Ovary (tissue), 3 donors: ENCODE results near the gene TTC31.

Experiments
- POLR2A ChIP-seq: fragments of 450-650 bp; IDR thresholded peaks from one replicate; pipeline ENCODE4 v1.6.1; 2017; ENCODE audit warnings: antibody characterized with exemption, mild to moderate bottlenecking, moderate library complexity
- TF ChIP-seq, protein P1 (sequence below), 3 donors: fragments of 450-650 bp in 2 of 3; fragments of 200-600 bp in 1 of 3; IDR thresholded peaks; one replicate each; pipeline versions ENCODE4 v1.5.1 to v1.8.0; 2016 to 2022; ENCODE audit warnings: antibody characterized with exemption in 3 of 3, mild to moderate bottlenecking in 1 of 3
- donor health status: DM: no; HTN: no; CAD: no.

DNA sequence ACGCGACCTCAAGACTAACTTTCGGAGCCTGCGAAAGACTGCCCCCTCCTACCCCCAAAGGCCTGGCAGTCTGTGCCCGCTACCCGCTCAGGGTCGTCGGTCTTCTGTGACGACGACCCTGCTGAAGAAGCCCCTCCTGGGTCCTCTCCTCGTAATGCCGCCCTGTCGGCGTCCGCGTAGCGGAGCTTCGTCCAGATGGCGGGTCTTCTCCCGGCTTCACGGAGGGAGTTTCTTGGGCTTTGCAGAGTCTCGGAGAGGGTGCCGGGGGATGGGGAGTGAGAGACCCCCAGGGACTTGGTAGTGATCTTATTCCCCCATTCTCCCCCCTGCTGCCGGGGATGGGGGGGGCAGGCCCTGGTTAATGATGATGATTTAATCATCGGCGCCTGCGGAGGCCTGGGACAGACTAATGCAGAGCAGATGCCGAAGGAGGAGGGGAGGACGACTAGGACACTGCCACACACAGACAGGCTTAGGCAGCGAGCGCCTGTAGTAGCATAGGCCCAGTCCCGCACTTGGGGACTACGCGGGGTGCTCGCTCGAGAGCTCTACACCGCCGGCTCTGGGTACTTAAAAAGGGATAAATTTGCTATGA lies 25.1 kb downstream of the TTC31 start:
- TF ChIP-seq, protein P1, sequence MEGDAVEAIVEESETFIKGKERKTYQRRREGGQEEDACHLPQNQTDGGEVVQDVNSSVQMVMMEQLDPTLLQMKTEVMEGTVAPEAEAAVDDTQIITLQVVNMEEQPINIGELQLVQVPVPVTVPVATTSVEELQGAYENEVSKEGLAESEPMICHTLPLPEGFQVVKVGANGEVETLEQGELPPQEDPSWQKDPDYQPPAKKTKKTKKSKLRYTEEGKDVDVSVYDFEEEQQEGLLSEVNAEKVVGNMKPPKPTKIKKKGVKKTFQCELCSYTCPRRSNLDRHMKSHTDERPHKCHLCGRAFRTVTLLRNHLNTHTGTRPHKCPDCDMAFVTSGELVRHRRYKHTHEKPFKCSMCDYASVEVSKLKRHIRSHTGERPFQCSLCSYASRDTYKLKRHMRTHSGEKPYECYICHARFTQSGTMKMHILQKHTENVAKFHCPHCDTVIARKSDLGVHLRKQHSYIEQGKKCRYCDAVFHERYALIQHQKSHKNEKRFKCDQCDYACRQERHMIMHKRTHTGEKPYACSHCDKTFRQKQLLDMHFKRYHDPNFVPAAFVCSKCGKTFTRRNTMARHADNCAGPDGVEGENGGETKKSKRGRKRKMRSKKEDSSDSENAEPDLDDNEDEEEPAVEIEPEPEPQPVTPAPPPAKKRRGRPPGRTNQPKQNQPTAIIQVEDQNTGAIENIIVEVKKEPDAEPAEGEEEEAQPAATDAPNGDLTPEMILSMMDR (IDR thresholded peaks at IDR 0.05): no peak
- no peak for TF ChIP-seq POLR2A
